HepG2 (cell line): ENCODE measurements around the gene B4GALT5. TPM values are rescaled to one million over a fixed set of nuclear protein-coding genes. Genes with fewer than 3 reads are reported as not detected.

Experiments
- ATF1 ChIP-seq: IDR thresholded peaks from 2 replicates; pipeline ENCODE4 v1.6.1; 2016; ENCODE audit warnings: mild to moderate bottlenecking, control low read depth
- ATM ChIP-seq: fragments of 450-650 bp; IDR thresholded peaks from 2 replicates; pipeline ENCODE4 v1.7.1; 2017; ENCODE audit warnings: mild to moderate bottlenecking, borderline replicate concordance
- FOXO1 ChIP-seq: sonication (generic); formaldehyde crosslinking; IDR thresholded peaks from 2 replicates; pipeline ENCODE4 v1.4.0; 2020; ENCODE audit warnings: missing genetic modification reagents
- HIVEP1 ChIP-seq: sonication (generic); formaldehyde crosslinking; IDR thresholded peaks from 2 replicates; pipeline ENCODE4 v1.4.0; 2020; ENCODE audit warnings: mild to moderate bottlenecking, missing genetic modification reagents
- HMGA1 ChIP-seq: sonication (generic); formaldehyde crosslinking; conservative IDR thresholded peaks from 2 replicates; pipeline ENCODE4 v1.4.0; 2020; ENCODE audit warnings: missing genetic modification reagents
- HOXA7 ChIP-seq: sonication (generic); formaldehyde crosslinking; IDR thresholded peaks from 2 replicates; pipeline ENCODE4 v1.8.1; 2022; ENCODE audit warnings: mild to moderate bottlenecking, missing genetic modification reagents, moderate library complexity
- KAT8 ChIP-seq: IDR thresholded peaks from 2 replicates; pipeline ENCODE4 v1.6.1; 2016; ENCODE audit warnings: missing genetic modification reagents, missing compliant biosample characterization
- MAFF ChIP-seq: IDR thresholded peaks from 2 replicates; pipeline ENCODE4 v1.6.1; 2011; ENCODE audit warnings: low read depth, low read length, improper control_type of control experiment
- NFRKB ChIP-seq: fragments of 450-650 bp; IDR thresholded peaks from 2 replicates; pipeline ENCODE4 v1.6.1; 2017
- NR1H2 ChIP-seq: sonication (generic); formaldehyde crosslinking; IDR thresholded peaks from 2 replicates; pipeline ENCODE4 v1.8.1; 2022; ENCODE audit warnings: low read depth, missing genetic modification reagents, borderline replicate concordance
- SIN3A ChIP-seq: IDR thresholded peaks from 2 replicates; pipeline ENCODE4 v1.6.1; 2011; ENCODE audit warnings: low read depth, mild to moderate bottlenecking, control low read depth, low read length, borderline replicate concordance
- SIX1 ChIP-seq: sonication (generic); formaldehyde crosslinking; IDR thresholded peaks from 2 replicates; pipeline ENCODE4 v1.4.0; 2020; ENCODE audit warnings: missing genetic modification reagents, borderline replicate concordance
- SP2 ChIP-seq: sonication (generic); formaldehyde crosslinking; IDR thresholded peaks from 2 replicates; pipeline ENCODE4 v1.5.1; 2020; ENCODE audit warnings: mild to moderate bottlenecking, missing genetic modification reagents
- TCF12 ChIP-seq, 2 experiments: fragments of 450-650 bp in 1 of 2; sonication (generic) in 1 of 2; formaldehyde crosslinking in 1 of 2; IDR thresholded peaks; 2 replicates each; pipeline versions ENCODE4 v1.6.1 to v1.8.0; 2017 to 2022; ENCODE audit warnings: antibody characterized with exemption in 1 of 2, mild to moderate bottlenecking in 1 of 2, missing genetic modification reagents in 1 of 2, moderate library complexity in 1 of 2
- THAP11 ChIP-seq: IDR thresholded peaks from 2 replicates; pipeline ENCODE4 v1.6.1; 2016; ENCODE audit warnings: missing biosample characterization, missing genetic modification reagents
- ZNF3 ChIP-seq: IDR thresholded peaks from 2 replicates; pipeline ENCODE4 v1.7.0; 2017; ENCODE audit warnings: inconsistent platforms
- ZNF496 ChIP-seq: sonication (generic); formaldehyde crosslinking; IDR thresholded peaks from 2 replicates; pipeline ENCODE4 v1.8.1; 2023; ENCODE audit warnings: mild to moderate bottlenecking, moderate library complexity, missing genetic modification reagents; ENCODE audit not compliant: insufficient replicate concordance
- ZNF552 ChIP-seq: sonication (generic); formaldehyde crosslinking; IDR thresholded peaks from 2 replicates; pipeline ENCODE4 v1.9.0; 2022; ENCODE audit warnings: missing genetic modification reagents, mild to moderate bottlenecking, borderline replicate concordance
- ZNF678 ChIP-seq: sonication (generic); formaldehyde crosslinking; IDR thresholded peaks from 2 replicates; pipeline ENCODE4 v1.4.0; 2020; ENCODE audit warnings: mild to moderate bottlenecking, missing genetic modification reagents
- ZNF781 ChIP-seq: sonication (generic); formaldehyde crosslinking; IDR thresholded peaks from 2 replicates; pipeline ENCODE4 v1.5.1; 2020; ENCODE audit warnings: borderline replicate concordance, mild to moderate bottlenecking, missing genetic modification reagents; ENCODE audit errors: not compliant biosample characterization
- polyA plus RNA-seq, 8 experiments: library from polyadenylated mRNA; depleted of rRNA in 3 of 8; stranded (reverse) in 7 of 8; unstranded in 1 of 8; fragments of >200 nt; fragmentation: Illumina TruSeq in 4 of 8; extraction: Trizol in 4 of 8; gene quantifications; 2 replicates each; pipeline versions ENCODE4 v1.2.1 to v1.2.3, GENCODE V29; 2011 to 2016; ENCODE audit warnings: low read depth in 4 of 8, missing spikeins in 1 of 8, mixed read lengths in 1 of 8; ENCODE audit not compliant: insufficient read depth in 1 of 8
- total RNA-seq, 5 experiments: library from RNA; depleted of rRNA; stranded (reverse); fragments of >200 nt; fragmentation: Illumina TruSeq; extraction: Trizol; gene quantifications; 2 replicates each; pipeline ENCODE4 v1.2.3, GENCODE V29; 2016; ENCODE audit warnings: low read depth in 1 of 5
- TF ChIP-seq, protein P1 (sequence below): IDR thresholded peaks from 2 replicates; pipeline ENCODE4 v1.6.1; 2012; ENCODE audit warnings: inconsistent platforms
- TF ChIP-seq, protein P2 (sequence below): IDR thresholded peaks from 2 replicates; pipeline ENCODE4 v1.6.1; 2016; ENCODE audit warnings: low read depth, control low read depth
- TF ChIP-seq, protein P3 (sequence below): IDR thresholded peaks from 2 replicates; pipeline ENCODE4 v1.6.1; 2016; ENCODE audit warnings: low read depth, borderline replicate concordance
- TF ChIP-seq, protein P4 (sequence below): IDR thresholded peaks from 2 replicates; pipeline ENCODE4 v1.6.1; 2016; ENCODE audit warnings: mild to moderate bottlenecking
- TF ChIP-seq, protein P5 (sequence below): sonication (generic); formaldehyde crosslinking; IDR thresholded peaks from 2 replicates; pipeline ENCODE4 v1.4.0; 2020; ENCODE audit warnings: missing genetic modification reagents, borderline replicate concordance

Gene B4GALT5
- total and polyA plus RNA-seq, 2 of the 13 experiments (the other 11 are each of a cell fraction or from before 2014, with no cell fraction given) = 27.3 to 30.9 TPM

DNA sequence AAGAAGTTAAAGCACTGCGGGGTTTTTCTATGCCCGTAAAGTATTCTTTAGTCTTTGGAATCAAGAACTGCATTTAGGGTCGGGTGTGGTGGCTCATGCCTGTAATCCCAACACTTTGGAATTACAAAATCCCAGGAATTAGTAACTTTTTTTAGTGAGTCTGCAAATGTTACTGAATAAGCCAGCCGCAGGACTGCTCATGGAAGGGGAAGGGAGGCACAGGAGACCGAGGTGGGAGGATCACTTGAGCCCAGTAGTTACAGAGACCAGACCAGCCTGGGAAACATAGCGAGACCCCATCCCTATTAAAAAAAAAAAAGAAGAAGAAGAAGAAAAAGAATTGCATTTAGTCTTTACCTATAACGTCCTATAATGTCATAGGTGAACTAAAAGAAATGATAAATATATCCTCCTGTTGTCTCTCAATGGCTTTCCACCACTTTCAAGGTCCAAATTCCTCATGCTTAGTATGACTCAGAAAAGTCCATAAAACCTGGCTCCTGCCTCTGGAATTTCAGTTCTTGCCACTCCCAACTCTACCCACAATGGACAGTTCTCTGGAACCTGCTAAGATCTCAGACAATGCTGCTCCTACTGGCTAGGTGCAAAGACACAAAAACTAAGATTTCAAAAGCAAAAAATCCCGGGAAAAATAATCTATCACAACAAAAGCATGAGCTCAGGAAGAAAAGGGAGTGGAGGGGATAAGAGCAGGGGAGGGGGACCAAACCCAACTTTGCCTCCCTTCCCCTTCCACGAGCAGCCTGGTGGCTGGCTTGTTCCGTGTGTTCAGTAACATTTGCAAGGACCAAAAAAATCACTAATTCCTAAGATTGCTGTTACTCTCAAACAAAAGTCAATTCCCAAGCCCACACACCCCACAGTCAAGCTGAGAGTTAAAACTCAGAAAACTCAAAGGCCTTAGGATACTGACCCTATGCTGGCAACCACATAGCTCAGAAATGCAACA, 39.0 kb downstream of the B4GALT5 start (continued):
- TF ChIP-seq, protein P1, sequence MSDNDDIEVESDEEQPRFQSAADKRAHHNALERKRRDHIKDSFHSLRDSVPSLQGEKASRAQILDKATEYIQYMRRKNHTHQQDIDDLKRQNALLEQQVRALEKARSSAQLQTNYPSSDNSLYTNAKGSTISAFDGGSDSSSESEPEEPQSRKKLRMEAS = peak; percentile 50
- TF ChIP-seq, protein P2, sequence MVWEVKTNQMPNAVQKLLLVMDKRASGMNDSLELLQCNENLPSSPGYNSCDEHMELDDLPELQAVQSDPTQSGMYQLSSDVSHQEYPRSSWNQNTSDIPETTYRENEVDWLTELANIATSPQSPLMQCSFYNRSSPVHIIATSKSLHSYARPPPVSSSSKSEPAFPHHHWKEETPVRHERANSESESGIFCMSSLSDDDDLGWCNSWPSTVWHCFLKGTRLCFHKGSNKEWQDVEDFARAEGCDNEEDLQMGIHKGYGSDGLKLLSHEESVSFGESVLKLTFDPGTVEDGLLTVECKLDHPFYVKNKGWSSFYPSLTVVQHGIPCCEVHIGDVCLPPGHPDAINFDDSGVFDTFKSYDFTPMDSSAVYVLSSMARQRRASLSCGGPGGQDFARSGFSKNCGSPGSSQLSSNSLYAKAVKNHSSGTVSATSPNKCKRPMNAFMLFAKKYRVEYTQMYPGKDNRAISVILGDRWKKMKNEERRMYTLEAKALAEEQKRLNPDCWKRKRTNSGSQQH (CRISPR knock-in tag) = no peak
- TF ChIP-seq, protein P3, sequence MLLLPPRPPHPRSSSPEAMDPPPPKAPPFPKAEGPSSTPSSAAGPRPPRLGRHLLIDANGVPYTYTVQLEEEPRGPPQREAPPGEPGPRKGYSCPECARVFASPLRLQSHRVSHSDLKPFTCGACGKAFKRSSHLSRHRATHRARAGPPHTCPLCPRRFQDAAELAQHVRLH = peak; percentile 78; the same call in 1 of the 2 replicates
- TF ChIP-seq HIVEP1 = no peak
- TF ChIP-seq, protein P4, sequence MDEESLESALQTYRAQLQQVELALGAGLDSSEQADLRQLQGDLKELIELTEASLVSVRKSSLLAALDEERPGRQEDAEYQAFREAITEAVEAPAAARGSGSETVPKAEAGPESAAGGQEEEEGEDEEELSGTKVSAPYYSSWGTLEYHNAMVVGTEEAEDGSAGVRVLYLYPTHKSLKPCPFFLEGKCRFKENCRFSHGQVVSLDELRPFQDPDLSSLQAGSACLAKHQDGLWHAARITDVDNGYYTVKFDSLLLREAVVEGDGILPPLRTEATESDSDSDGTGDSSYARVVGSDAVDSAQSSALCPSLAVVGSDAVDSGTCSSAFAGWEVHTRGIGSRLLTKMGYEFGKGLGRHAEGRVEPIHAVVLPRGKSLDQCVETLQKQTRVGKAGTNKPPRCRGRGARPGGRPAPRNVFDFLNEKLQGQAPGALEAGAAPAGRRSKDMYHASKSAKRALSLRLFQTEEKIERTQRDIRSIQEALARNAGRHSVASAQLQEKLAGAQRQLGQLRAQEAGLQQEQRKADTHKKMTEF = peak; percentile 55
- TF ChIP-seq SP2 = no peak; the same call in 1 of the 2 replicates
- TF ChIP-seq SIX1 = peak; percentile 46; the same call in 1 of the 2 replicates
- TF ChIP-seq HOXA7 = no peak
- no peak for TF ChIP-seq NR1H2 (CRISPR knock-in tag)
- TF ChIP-seq ZNF781 (CRISPR knock-in tag) = no peak
- TF ChIP-seq FOXO1 = no peak; the same call in 1 of the 2 replicates
- no peak for TF ChIP-seq SIN3A
- peak; percentile 59 for TF ChIP-seq KAT8 (CRISPR knock-in tag)
- TF ChIP-seq MAFF = 0 out of 2 replicates have a peak, but pooled peaks have one; percentile 17
- TF ChIP-seq ATF1 (CRISPR knock-in tag) = 0 out of 2 replicates have a peak, but pooled peaks have one; percentile 31
- TF ChIP-seq THAP11 (CRISPR knock-in tag) = peak; percentile 47
- no peak for TF ChIP-seq TCF12 (IDR thresholded peaks at IDR 0.05)
- TF ChIP-seq TCF12 (CRISPR knock-in tag; IDR thresholded peaks at IDR 0.05) = no peak
- no peak for TF ChIP-seq ZNF678 (CRISPR knock-in tag)
- TF ChIP-seq, protein P5, sequence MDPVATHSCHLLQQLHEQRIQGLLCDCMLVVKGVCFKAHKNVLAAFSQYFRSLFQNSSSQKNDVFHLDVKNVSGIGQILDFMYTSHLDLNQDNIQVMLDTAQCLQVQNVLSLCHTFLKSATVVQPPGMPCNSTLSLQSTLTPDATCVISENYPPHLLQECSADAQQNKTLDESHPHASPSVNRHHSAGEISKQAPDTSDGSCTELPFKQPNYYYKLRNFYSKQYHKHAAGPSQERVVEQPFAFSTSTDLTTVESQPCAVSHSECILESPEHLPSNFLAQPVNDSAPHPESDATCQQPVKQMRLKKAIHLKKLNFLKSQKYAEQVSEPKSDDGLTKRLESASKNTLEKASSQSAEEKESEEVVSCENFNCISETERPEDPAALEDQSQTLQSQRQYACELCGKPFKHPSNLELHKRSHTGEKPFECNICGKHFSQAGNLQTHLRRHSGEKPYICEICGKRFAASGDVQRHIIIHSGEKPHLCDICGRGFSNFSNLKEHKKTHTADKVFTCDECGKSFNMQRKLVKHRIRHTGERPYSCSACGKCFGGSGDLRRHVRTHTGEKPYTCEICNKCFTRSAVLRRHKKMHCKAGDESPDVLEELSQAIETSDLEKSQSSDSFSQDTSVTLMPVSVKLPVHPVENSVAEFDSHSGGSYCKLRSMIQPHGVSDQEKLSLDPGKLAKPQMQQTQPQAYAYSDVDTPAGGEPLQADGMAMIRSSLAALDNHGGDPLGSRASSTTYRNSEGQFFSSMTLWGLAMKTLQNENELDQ (CRISPR knock-in tag) = no peak
- no peak for TF ChIP-seq ATM
- TF ChIP-seq ZNF3 (CRISPR knock-in tag) = no peak
- TF ChIP-seq ZNF552 (CRISPR knock-in tag) = no peak
- no peak for TF ChIP-seq ZNF496
- no peak for TF ChIP-seq NFRKB
- TF ChIP-seq HMGA1 (CRISPR knock-in tag) = no peak
